HCT116 (cell line): Measurements from ENCODE around the gene ZNF189. TPM values are rescaled to one million over a fixed set of nuclear protein-coding genes. Genes with fewer than 3 reads are reported as not detected.

Experiments
- ATAC-seq: fragments of 200-7000 bp; cut with Tn5 transposase; 2 replicates; pipeline ENCODE4 v1.9.1; 2020; ENCODE audit warnings: mild to moderate bottlenecking, moderate library complexity
- BruUV-seq: library from RNA; stranded (reverse); fragments of 400-500 nt; replicated peaks from 2 replicates; lab custom pipeline; 2021; lab: Mats Ljungman, UMichigan
- CTCF ChIA-PET: fragments of 300-600 bp; sonication (Branson Sonifier 250); formaldehyde crosslinking; loops from one replicate; lab custom pipeline; 2021; ENCODE audit warnings: antibody characterized with exemption; lab: Charles Lee
- POLR2A ChIA-PET: fragments of 300-600, 350-600 bp; sonication (Branson Sonifier 250); formaldehyde crosslinking; loops from one replicate; lab custom pipeline; 2021; ENCODE audit warnings: antibody characterized with exemption; lab: Charles Lee
- RAD21 ChIA-PET, 2 experiments: fragments of 300-600 bp; sonication (Branson Sonifier 250); formaldehyde crosslinking; loops; one replicate each; lab custom pipeline; 2023; ENCODE audit warnings: low total read pairs in 2 of 2; ENCODE audit not compliant: uncharacterized antibody in 2 of 2, unreplicated experiment in 2 of 2, low non-redundant PET in 1 of 2; lab: Charles Lee
- DNase-seq: peaks from one replicate; pipeline ENCODE4 v3.0.0-alpha.2; 2010; ENCODE audit warnings: low read depth, low spot score
- H2AFZ ChIP-seq: fragments of 200-600 bp; shearing (Covaris generic), sonication (generic); 2 replicates; pipeline ENCODE4 v1.6.1; 2017; ENCODE audit warnings: low read depth, mixed run types, mixed read lengths, antibody characterized with exemption, low read length; ENCODE audit not compliant: poor library complexity, severe bottlenecking
- H3K27ac ChIP-seq: 2 replicates; pipeline ENCODE4 v1.5.1; 2012; ENCODE audit warnings: low read depth, low read length
- H3K27me3 ChIP-seq: fragments of 200-600 bp; sonication (generic); 2 replicates; pipeline ENCODE4 v1.6.1; 2016; ENCODE audit warnings: mixed run types, low read length, mixed read lengths; ENCODE audit not compliant: insufficient read depth
- H3K36me3 ChIP-seq, 2 experiments: fragments of 200-500 bp in 1 of 2; fragments of 200-600 bp in 1 of 2; sonication (Bioruptor generic) in 1 of 2; sonication (generic) in 1 of 2; 2 replicates each; pipeline versions ENCODE4 v1.5.1 to v1.6.1; 2014 to 2016; ENCODE audit warnings: low read length in 2 of 2, inconsistent platforms in 1 of 2, mixed read lengths in 1 of 2, mixed run types in 1 of 2; ENCODE audit not compliant: insufficient read depth in 2 of 2, control insufficient read depth in 1 of 2
- H3K4me1 ChIP-seq, 2 experiments: fragments of 200-600 bp in 1 of 2; sonication (generic) in 1 of 2; 2 replicates each; pipeline versions ENCODE4 v1.5.1 to v1.6.1; 2012 to 2017; ENCODE audit warnings: low read length in 2 of 2, inconsistent platforms in 1 of 2, mild to moderate bottlenecking in 1 of 2, mixed read lengths in 1 of 2, mixed run types in 1 of 2, moderate library complexity in 1 of 2; ENCODE audit not compliant: insufficient read depth in 2 of 2, control insufficient read depth in 1 of 2
- H3K4me2 ChIP-seq: fragments of 200-600 bp; sonication (generic); 2 replicates; pipeline ENCODE4 v1.6.1; 2017; ENCODE audit warnings: mixed run types, low read length, mixed read lengths
- H3K4me3 ChIP-seq, 2 experiments: fragments of 200-600 bp in 1 of 2; sonication (generic) in 1 of 2; replicated peaks in 1 of 2; 2 replicates each; pipeline ENCODE4 v1.5.1; 2011 to 2016; ENCODE audit warnings: low read length in 2 of 2, control low read depth in 1 of 2, low read depth in 1 of 2, mild to moderate bottlenecking in 1 of 2, mixed read lengths in 1 of 2, mixed run types in 1 of 2
- H3K79me2 ChIP-seq: fragments of 200-600 bp; sonication (generic); 2 replicates; pipeline ENCODE4 v1.6.1; 2017; ENCODE audit warnings: mild to moderate bottlenecking, mixed run types, low read length, moderate library complexity, mixed read lengths; ENCODE audit not compliant: insufficient read depth
- H3K9ac ChIP-seq: fragments of 200-600 bp; sonication (generic); 2 replicates; pipeline ENCODE4 v1.6.1; 2016; ENCODE audit warnings: low read length, mixed read lengths
- H3K9me2 ChIP-seq: fragments of 200-600 bp; sonication (generic), shearing (Covaris generic); 2 replicates; pipeline ENCODE4 v1.6.1; 2017; ENCODE audit warnings: mixed run types, mild to moderate bottlenecking, moderate library complexity; ENCODE audit not compliant: insufficient read depth
- H3K9me3 ChIP-seq, 2 experiments: fragments of 200-500 bp in 1 of 2; fragments of 200-600 bp in 1 of 2; sonication (Bioruptor generic) in 1 of 2; sonication (generic) in 1 of 2; 2 replicates each; pipeline ENCODE4 v1.6.1; 2014 to 2017; ENCODE audit warnings: low read length in 2 of 2, mixed read lengths in 2 of 2, inconsistent platforms in 1 of 2, low read depth in 1 of 2, mild to moderate bottlenecking in 1 of 2, mixed run types in 1 of 2, moderate library complexity in 1 of 2; ENCODE audit not compliant: control insufficient read depth in 1 of 2, insufficient read depth in 1 of 2
- H4K20me1 ChIP-seq: fragments of 200-600 bp; sonication (generic), shearing (Covaris generic); 2 replicates; pipeline ENCODE4 v1.6.1; 2017; ENCODE audit warnings: mixed run types, mild to moderate bottlenecking, moderate library complexity; ENCODE audit not compliant: insufficient read depth
- ATF3 ChIP-seq: IDR thresholded peaks from 2 replicates; pipeline ENCODE4 v1.6.1; 2012
- CBX3 ChIP-seq: IDR thresholded peaks from 2 replicates; pipeline ENCODE4 v1.6.1; 2012; ENCODE audit warnings: low read depth
- CEBPB ChIP-seq: IDR thresholded peaks from 2 replicates; pipeline ENCODE4 v1.6.1; 2012; ENCODE audit warnings: low read depth
- CTCF ChIP-seq, 3 experiments: fragments of 200-600 bp in 1 of 3; sonication (generic) in 1 of 3; IDR thresholded peaks in 2 of 3; conservative IDR thresholded peaks in 1 of 3; 2 replicates each; pipeline ENCODE4 v1.5.1; 2012 to 2017; ENCODE audit warnings: low read depth in 2 of 3, low read length in 2 of 3, antibody characterized with exemption in 1 of 3, borderline replicate concordance in 1 of 3, control low read depth in 1 of 3, mild to moderate bottlenecking in 1 of 3, mixed read lengths in 1 of 3, mixed run types in 1 of 3, moderate library complexity in 1 of 3; ENCODE audit not compliant: insufficient read depth in 1 of 3
- EGR1 ChIP-seq: IDR thresholded peaks from 2 replicates; pipeline ENCODE4 v1.6.1; 2012; ENCODE audit warnings: low read depth
- ELF1 ChIP-seq: IDR thresholded peaks from 2 replicates; pipeline ENCODE4 v1.6.1; 2012; ENCODE audit warnings: low read depth, borderline replicate concordance
- EZH2 ChIP-seq: fragments of 200-600 bp; sonication (generic); IDR thresholded peaks from 2 replicates; pipeline ENCODE4 v1.6.1; 2017; ENCODE audit warnings: antibody characterized with exemption, mixed run types
- FOSL1 ChIP-seq: IDR thresholded peaks from 2 replicates; pipeline ENCODE4 v1.6.1; 2012; ENCODE audit warnings: low read depth
- JUND ChIP-seq: IDR thresholded peaks from 2 replicates; pipeline ENCODE4 v1.6.1; 2012
- POLR2A ChIP-seq: IDR thresholded peaks from 2 replicates; pipeline ENCODE4 v1.7.0; 2011; ENCODE audit warnings: borderline replicate concordance; ENCODE audit not compliant: insufficient read depth, insufficient read length; ENCODE audit errors: extremely low read depth
- RAD21 ChIP-seq: IDR thresholded peaks from 2 replicates; pipeline ENCODE4 v1.6.1; 2012; ENCODE audit warnings: low read depth, mild to moderate bottlenecking
- REST ChIP-seq: IDR thresholded peaks from 2 replicates; pipeline ENCODE4 v1.6.1; 2012; ENCODE audit warnings: low read depth
- SP1 ChIP-seq: IDR thresholded peaks from 2 replicates; pipeline ENCODE4 v1.6.1; 2012; ENCODE audit warnings: low read depth
- SRF ChIP-seq: IDR thresholded peaks from 2 replicates; pipeline ENCODE4 v1.6.1; 2012; ENCODE audit warnings: low read depth
- YY1 ChIP-seq: IDR thresholded peaks from 2 replicates; pipeline ENCODE4 v1.6.1; 2011; ENCODE audit warnings: low read length, low read depth, moderate library complexity, mild to moderate bottlenecking; ENCODE audit not compliant: insufficient replicate concordance; ENCODE audit errors: extremely low read depth
- ZFX ChIP-seq: fragments of 450-650 bp; IDR thresholded peaks from 2 replicates; pipeline ENCODE4 v1.6.1; 2017
- ZNF274 ChIP-seq: fragments of 200-500 bp; sonication (Bioruptor generic); IDR thresholded peaks from 2 replicates; pipeline ENCODE4 v1.6.1; 2014; ENCODE audit warnings: mild to moderate bottlenecking, low read depth, low read length, inconsistent platforms
- intact Hi-C: fragments of 100-400 bp; cut with micrococcal nuclease; formaldehyde crosslinking; loops from 2 replicates; pipeline ENCODE4 v1.10.0; 2022
- total RNA-seq: library from RNA; stranded (reverse); gene quantifications from one replicate; pipeline ENCODE4 v1.2.1, GENCODE V29; 2021; ENCODE audit not compliant: unreplicated experiment

The ZNF189 gene
- total RNA-seq, 1 experiment from 2014 or later: 10.6 TPM

- intact Hi-C loops: no loop called here
- H3K4me1 ChIP-seq: 0 out of 4 replicates have a peak, but pooled peaks cover 0 to 6% of the 10 kb centered on the region in 2 experiments
- no peaks in the 10 kb centered on the region for H3K27me3 ChIP-seq
- no peak overlapping the region for H3K9ac ChIP-seq
- CTCF ChIA-PET: no interaction called here
- no peaks in the 10 kb centered on the region for H3K9me3 ChIP-seq
- H3K27ac ChIP-seq: no peak overlapping the region
- RAD21 ChIA-PET: no interaction called here
- H2AFZ ChIP-seq: no peak overlapping the region
- no peak for ATAC-seq
- no peaks in the 10 kb centered on the region for H4K20me1 ChIP-seq
- no peaks in the 10 kb centered on the region for H3K36me3 ChIP-seq
- BruUV-seq: no TSS peak
- no peaks in the 10 kb centered on the region for H3K79me2 ChIP-seq
- TF ChIP-seq CEBPB (no peak), CBX3 (no peak), FOSL1 (no peak), ZNF274 (no peak), ZFX (no peak), ATF3 (no peak), RAD21 (no peak), YY1 (no peak), EZH2 (no peak), EGR1 (no peak), CTCF (IDR thresholded peaks at IDR 0.05 in 2 of 3, conservative IDR thresholded peaks at IDR 0.05 in 1 of 3; ENCODE audit: borderline replicate concordance in 1 of 3, insufficient read depth in 1 of 3, low read depth in 2 of 3, low read length in 2 of 3) (no peak), SP1 (no peak), ELF1 (no peak), JUND (no peak), SRF (no peak), POLR2A (no peak), REST (no peak)
- no peak overlapping the region for H3K4me3 ChIP-seq
- no peaks in the 10 kb centered on the region for H3K9me2 ChIP-seq
- no peak overlapping the region for H3K4me2 ChIP-seq
- DNase-seq: no peak
- POLR2A ChIA-PET: no interaction called here
Measured at GRCh38 chr9:101356619-101357018, 42.0 kb upstream of the ZNF189 start.
